ENCODE data around the gene DYRK4. TPM values are rescaled to one million over a fixed set of nuclear protein-coding genes. Genes with fewer than 3 reads are reported as not detected.

The DYRK4 gene
- total and polyA plus RNA-seq, 2 of the 8 experiments (the other 6 are each of a cell fraction or from before 2014, with no cell fraction given) = 10.5 to 11.4 TPM

DNA sequence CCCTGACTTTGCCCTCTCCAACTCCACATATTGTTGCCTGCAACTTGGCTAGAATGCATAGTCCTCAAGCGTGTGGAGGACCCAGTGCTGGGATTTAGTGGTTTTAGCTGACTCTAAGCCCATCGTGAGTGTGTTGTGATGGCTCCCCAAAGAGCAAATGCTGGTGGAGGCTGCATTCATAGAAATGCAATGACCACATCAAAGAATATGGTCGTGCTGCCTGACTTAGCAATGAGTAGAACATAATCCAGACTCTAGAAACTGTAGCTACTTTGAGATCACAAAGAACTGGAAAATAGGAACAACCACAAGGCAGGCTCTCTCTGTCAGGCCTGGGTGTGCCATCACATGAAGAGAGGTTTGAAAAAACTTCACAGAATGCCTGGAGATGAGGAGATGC is 1.3 kb downstream of the DYRK4 start:
- Histone ChIP-seq H3K4me3 (ENCODE audit: extremely low read depth in 1 of 4, insufficient read depth in 2 of 4, low read depth in 3 of 4, low read length in 4 of 4) (no peak overlapping the region), H3K9ac (replicated peaks in 1 of 4; ENCODE audit: extremely low read depth in 1 of 4, low read depth in 3 of 4, low read length in 3 of 4) (no peak overlapping the region), H2BK20ac (ENCODE audit: low read length) (no peak overlapping the region), H3K9me3 (ENCODE audit: insufficient read depth in 2 of 2, low read depth in 1 of 2, low read length in 1 of 2) (no peaks in the 10 kb centered on the region), H2AK5ac (ENCODE audit: low read depth, low read length) (peak overlapping the region; percentile 56; the same call in 1 of the 2 replicates), H3K18ac (ENCODE audit: extremely low read depth, low read length) (no peak overlapping the region), H2BK15ac (ENCODE audit: low read length) (no peak overlapping the region), H3K23me2 (ENCODE audit: low read depth, low read length) (peaks cover 4% of the 10 kb centered on the region; the same call in 1 of the 2 replicates), H3K79me1 (ENCODE audit: low read depth, low read length) (no peaks in the 10 kb centered on the region), H4K20me1 (replicated peaks in 1 of 2; ENCODE audit: control insufficient read depth in 1 of 2, insufficient read depth in 2 of 2, low read length in 2 of 2) (no peaks in the 10 kb centered on the region), H3K36me3 (ENCODE audit: control insufficient read depth in 2 of 4, insufficient read depth in 4 of 4, low read length in 3 of 4) (peaks cover 2 to 10% (median 6%) of the 10 kb centered on the region in 4 experiments; a peak in 6 of 8 replicates), H3K4me2 (ENCODE audit: insufficient read depth in 1 of 2, low read depth in 2 of 2, low read length in 2 of 2) (no peak overlapping the region; a peak in 1 of 4 replicates), H4K8ac (ENCODE audit: extremely low read depth, insufficient read depth, low read length) (no peak overlapping the region), H4K5ac (ENCODE audit: insufficient read length, low read depth, low read length) (no peak overlapping the region), H2BK12ac (ENCODE audit: low read depth, low read length) (no peak overlapping the region), H3K14ac (ENCODE audit: insufficient read length) (no peak overlapping the region), H2BK5ac (ENCODE audit: low read depth, low read length) (no peak overlapping the region), H3K27ac (ENCODE audit: low read depth, low read length) (no peak overlapping the region), H3K27me3 (replicated peaks in 1 of 4; ENCODE audit: control insufficient read depth in 3 of 4, extremely low read depth in 1 of 4, insufficient read depth in 3 of 4, low read length in 3 of 4) (peaks cover 1 to 15% (median 14%) of the 10 kb centered on the region in 4 experiments), H3K4me1 (replicated peaks in 1 of 4; ENCODE audit: control insufficient read depth in 3 of 4, insufficient read depth in 4 of 4, low read length in 3 of 4) (peaks cover 2 to 6% (median 4%) of the 10 kb centered on the region in 4 experiments), H2BK120ac (replicated peaks; ENCODE audit: low read depth, low read length) (no peak overlapping the region), H3K79me2 (ENCODE audit: control insufficient read depth in 1 of 2, insufficient read depth in 2 of 2, low read length in 2 of 2) (no peaks in the 10 kb centered on the region), H3K56ac (replicated peaks; ENCODE audit: insufficient read length, low read depth, low read length) (no peak overlapping the region), H3K23ac (ENCODE audit: insufficient read length) (no peak overlapping the region), H4K91ac (replicated peaks; ENCODE audit: insufficient read length, low read length) (no peak overlapping the region), H2AFZ (ENCODE audit: low read length) (no peak overlapping the region), H3K4ac (replicated peaks; ENCODE audit: insufficient read length, low read depth, low read length) (no peak overlapping the region)
- FAIRE-seq (no peak), DNase-seq (ENCODE audit: low read depth in 1 of 2, low spot score in 2 of 2) (no peak)
- ChIA-PET CTCF (ENCODE audit: partially characterized antibody) (interaction anchor here (1.4 to 1.8 kb wide), 2 partner anchors 42 to 150 kb away, joined by 4 read pairs; no protein-coding TSS in a partner anchor), POLR2A (ENCODE audit: partially characterized antibody) (interaction anchor here (0.7 to 2.6 kb wide), 3 partner anchors 9 to 25 kb away, joined by 3 to 10 read pairs (median 5); partner anchors contain the start of gene RAD51AP1)
- TF ChIP-seq TBP (IDR thresholded peaks at IDR 0.05; ENCODE audit: low read depth, low read length) (no peak), SAP30 (IDR thresholded peaks at IDR 0.05; ENCODE audit: insufficient read depth, insufficient replicate concordance, low read length) (no peak), POLR2A (IDR thresholded peaks at IDR 0.05; ENCODE audit: control extremely low read depth in 1 of 2, low read depth in 2 of 2, low read length in 2 of 2) (no peak)
- TF ChIP-seq, protein P1, sequence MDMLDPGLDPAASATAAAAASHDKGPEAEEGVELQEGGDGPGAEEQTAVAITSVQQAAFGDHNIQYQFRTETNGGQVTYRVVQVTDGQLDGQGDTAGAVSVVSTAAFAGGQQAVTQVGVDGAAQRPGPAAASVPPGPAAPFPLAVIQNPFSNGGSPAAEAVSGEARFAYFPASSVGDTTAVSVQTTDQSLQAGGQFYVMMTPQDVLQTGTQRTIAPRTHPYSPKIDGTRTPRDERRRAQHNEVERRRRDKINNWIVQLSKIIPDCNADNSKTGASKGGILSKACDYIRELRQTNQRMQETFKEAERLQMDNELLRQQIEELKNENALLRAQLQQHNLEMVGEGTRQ (IDR thresholded peaks at IDR 0.05; ENCODE audit: low read length) = no peak
- TF ChIP-seq, protein P2, sequence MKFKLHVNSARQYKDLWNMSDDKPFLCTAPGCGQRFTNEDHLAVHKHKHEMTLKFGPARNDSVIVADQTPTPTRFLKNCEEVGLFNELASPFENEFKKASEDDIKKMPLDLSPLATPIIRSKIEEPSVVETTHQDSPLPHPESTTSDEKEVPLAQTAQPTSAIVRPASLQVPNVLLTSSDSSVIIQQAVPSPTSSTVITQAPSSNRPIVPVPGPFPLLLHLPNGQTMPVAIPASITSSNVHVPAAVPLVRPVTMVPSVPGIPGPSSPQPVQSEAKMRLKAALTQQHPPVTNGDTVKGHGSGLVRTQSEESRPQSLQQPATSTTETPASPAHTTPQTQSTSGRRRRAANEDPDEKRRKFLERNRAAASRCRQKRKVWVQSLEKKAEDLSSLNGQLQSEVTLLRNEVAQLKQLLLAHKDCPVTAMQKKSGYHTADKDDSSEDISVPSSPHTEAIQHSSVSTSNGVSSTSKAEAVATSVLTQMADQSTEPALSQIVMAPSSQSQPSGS (IDR thresholded peaks at IDR 0.05; ENCODE audit: low read length) = no peak
- 86% methylated on average over 3 of the region's 3 CpGs; no CpG with 5 or more reads in 1 of the 2 experiments for WGBS, 2 experiments (ENCODE audit: extremely low coverage in 1 of 2, insufficient coverage in 1 of 2, insufficient read length in 1 of 2, insufficient replicate concordance in 2 of 2, low coverage in 1 of 2, low lambda C conversion rate in 2 of 2, missing lambda C conversion rate in 1 of 2)

Data from H1 (cell line).